Measurements from ENCODE around the gene RAB6B. TPM values are rescaled to one million over a fixed set of nuclear protein-coding genes. Genes with fewer than 3 reads are reported as not detected.
A peak's percentile ranks its signal among the peaks of the same experiment; 100 is the strongest.

RAB6B gene
- total and polyA plus RNA-seq, 2 of the 8 experiments (the other 6 are each of a cell fraction or from before 2014, with no cell fraction given) = 7.9 to 15.6 TPM

- Histone ChIP-seq H3K4me1 (replicated peaks in 1 of 4; ENCODE audit: control insufficient read depth in 3 of 4, insufficient read depth in 4 of 4, low read length in 3 of 4) (peaks cover 4 to 15% (median 7%) of the 10 kb centered on the region in 4 experiments; a peak in 5 of 7 replicates), H2AK5ac (ENCODE audit: low read depth, low read length) (no peak overlapping the region), H3K27me3 (replicated peaks in 1 of 4; ENCODE audit: control insufficient read depth in 3 of 4, extremely low read depth in 1 of 4, insufficient read depth in 3 of 4, low read length in 3 of 4) (no peaks in the 10 kb centered on the region), H2BK15ac (ENCODE audit: low read length) (no peak overlapping the region), H2BK120ac (replicated peaks; ENCODE audit: low read depth, low read length) (no peak overlapping the region), H4K8ac (ENCODE audit: extremely low read depth, insufficient read depth, low read length) (no peak overlapping the region), H2AFZ (ENCODE audit: low read length) (no peak overlapping the region), H3K18ac (ENCODE audit: extremely low read depth, low read length) (no peak overlapping the region), H3K14ac (ENCODE audit: insufficient read length) (no peak overlapping the region), H3K36me3 (ENCODE audit: control insufficient read depth in 2 of 4, insufficient read depth in 4 of 4, low read length in 3 of 4) (peaks cover 13 to 52% (median 27%) of the 10 kb centered on the region in 4 experiments), H3K4me2 (ENCODE audit: insufficient read depth in 1 of 2, low read depth in 2 of 2, low read length in 2 of 2) (peak overlapping the region; percentile 17 to 25; a peak in 1 of 4 replicates), H3K79me1 (ENCODE audit: low read depth, low read length) (peaks cover 2% of the 10 kb centered on the region), H3K79me2 (ENCODE audit: control insufficient read depth in 1 of 2, insufficient read depth in 2 of 2, low read length in 2 of 2) (no peaks in the 10 kb centered on the region), H4K20me1 (replicated peaks in 1 of 2; ENCODE audit: control insufficient read depth in 1 of 2, insufficient read depth in 2 of 2, low read length in 2 of 2) (peaks cover 0 to 2% of the 10 kb centered on the region in 2 experiments), H3K56ac (replicated peaks; ENCODE audit: insufficient read length, low read depth, low read length) (no peak overlapping the region), H2BK5ac (ENCODE audit: low read depth, low read length) (0 out of 2 replicates have a peak overlapping the region, but pooled peaks have one; percentile 8), H2BK20ac (ENCODE audit: low read length) (no peak overlapping the region), H3K23me2 (ENCODE audit: low read depth, low read length) (no peaks in the 10 kb centered on the region; the same call in 1 of the 2 replicates), H3K27ac (ENCODE audit: low read depth, low read length) (no peak overlapping the region), H4K91ac (replicated peaks; ENCODE audit: insufficient read length, low read length) (no peak overlapping the region), H3K9me3 (ENCODE audit: insufficient read depth in 2 of 2, low read depth in 1 of 2, low read length in 1 of 2) (no peaks in the 10 kb centered on the region), H3K9ac (replicated peaks in 1 of 4; ENCODE audit: extremely low read depth in 1 of 4, low read depth in 3 of 4, low read length in 3 of 4) (no peak overlapping the region), H3K4ac (replicated peaks; ENCODE audit: insufficient read length, low read depth, low read length) (no peak overlapping the region), H3K23ac (ENCODE audit: insufficient read length) (no peak overlapping the region), H4K5ac (ENCODE audit: insufficient read length, low read depth, low read length) (no peak overlapping the region), H2BK12ac (ENCODE audit: low read depth, low read length) (no peak overlapping the region), H3K4me3 (ENCODE audit: extremely low read depth in 1 of 4, insufficient read depth in 2 of 4, low read depth in 3 of 4, low read length in 4 of 4) (no peak overlapping the region)
- no peak for DNase-seq (ENCODE audit: low read depth in 1 of 2, low spot score in 2 of 2)
- FAIRE-seq = no peak
- 90% methylated on average over 3 of the region's 3 CpGs; no CpG with 5 or more reads in 1 of the 2 experiments for WGBS, 2 experiments (ENCODE audit: extremely low coverage in 1 of 2, insufficient coverage in 1 of 2, insufficient read length in 1 of 2, insufficient replicate concordance in 2 of 2, low coverage in 1 of 2, low lambda C conversion rate in 2 of 2, missing lambda C conversion rate in 1 of 2)
- TF ChIP-seq BACH1 (IDR thresholded peaks at IDR 0.05; ENCODE audit: low read length) = no peak
- peak; percentile 58; the same call in 1 of the 2 replicates for TF ChIP-seq MAX (IDR thresholded peaks at IDR 0.05)
- TF ChIP-seq USF2 (IDR thresholded peaks at IDR 0.05; ENCODE audit: low read length) = no peak
- no peak for TF ChIP-seq BRCA1 (IDR thresholded peaks at IDR 0.05; ENCODE audit: low read depth, low read length)
- TF ChIP-seq POU5F1 (IDR thresholded peaks at IDR 0.05; ENCODE audit: low read depth, low read length) = no peak
- TF ChIP-seq, protein P1, sequence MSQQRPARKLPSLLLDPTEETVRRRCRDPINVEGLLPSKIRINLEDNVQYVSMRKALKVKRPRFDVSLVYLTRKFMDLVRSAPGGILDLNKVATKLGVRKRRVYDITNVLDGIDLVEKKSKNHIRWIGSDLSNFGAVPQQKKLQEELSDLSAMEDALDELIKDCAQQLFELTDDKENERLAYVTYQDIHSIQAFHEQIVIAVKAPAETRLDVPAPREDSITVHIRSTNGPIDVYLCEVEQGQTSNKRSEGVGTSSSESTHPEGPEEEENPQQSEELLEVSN (IDR thresholded peaks at IDR 0.05) = peak; percentile 53; the same call in 1 of the 2 replicates
- TF ChIP-seq SP2 (IDR thresholded peaks at IDR 0.05; ENCODE audit: low read length) = no peak
- TF ChIP-seq CBX5 (IDR thresholded peaks at IDR 0.05; ENCODE audit: low read depth, low read length) = no peak
- TF ChIP-seq JUND (IDR thresholded peaks at IDR 0.05; ENCODE audit: low read length) = no peak
- TF ChIP-seq SUZ12 (IDR thresholded peaks at IDR 0.05; ENCODE audit: low read length) = no peak
- ChIA-PET CTCF (ENCODE audit: partially characterized antibody) (interaction anchor here (0.8 to 6.0 kb wide), 7 partner anchors 10 to 391 kb away, joined by 3 to 75 read pairs (median 5); no protein-coding TSS in a partner anchor), POLR2A (ENCODE audit: partially characterized antibody) (interaction anchor here (1.2 to 1.6 kb wide), 3 partner anchors 12 to 75 kb away, joined by 3 to 4 read pairs (median 4); no protein-coding TSS in a partner anchor)
Observed at GRCh38 chr3:133820889-133821675, 74.6 kb downstream of the RAB6B start.

All from H1 (cell line).